ENCODE measurements around the gene KBTBD13. TPM values are rescaled to one million over a fixed set of nuclear protein-coding genes. Genes with fewer than 3 reads are reported as not detected.

KBTBD13 gene
- polyA plus RNA-seq, 1 donor (not counting 4 experiments of a cell fraction or from before 2014, with no cell fraction given) = not detected

GRCh38 chr15:65089206-65089824, 12.8 kb downstream of the KBTBD13 start:
- Histone ChIP-seq H3K27ac (ENCODE audit: control insufficient read depth, insufficient read depth, low read length) (no peak overlapping the region), H4K20me1 (ENCODE audit: control insufficient read depth, extremely low read depth, insufficient read depth, low read length) (no peaks in the 10 kb centered on the region), H3K4me1 (ENCODE audit: control insufficient read depth, extremely low read depth, insufficient read depth, low read length) (peaks cover 4% of the 10 kb centered on the region), H3K4me3 (ENCODE audit: control insufficient read depth in 2 of 3, extremely low read depth in 1 of 3, insufficient read depth in 2 of 3, low read depth in 1 of 3, low read length in 3 of 3) (no peak overlapping the region), H3K36me3 (ENCODE audit: control insufficient read depth in 2 of 2, extremely low read depth in 1 of 2, insufficient read depth in 2 of 2, low read length in 2 of 2) (no peaks in the 10 kb centered on the region), H3K9me3 (ENCODE audit: control insufficient read depth, low read depth, low read length) (no peaks in the 10 kb centered on the region), H3K79me2 (ENCODE audit: control insufficient read depth, insufficient read depth, low read length) (no peaks in the 10 kb centered on the region), H3K4me2 (ENCODE audit: control insufficient read depth, extremely low read depth, insufficient read depth, low read depth, low read length) (no peak overlapping the region), H3K9me1 (ENCODE audit: control insufficient read depth, extremely low read depth, insufficient read depth, low read length) (no peaks in the 10 kb centered on the region), H2AFZ (ENCODE audit: control insufficient read depth, low read length) (no peak overlapping the region), H3K27me3 (ENCODE audit: control insufficient read depth, extremely low read depth, insufficient read depth, low read length) (peaks cover 4% of the 10 kb centered on the region), H3K9ac (ENCODE audit: control insufficient read depth, extremely low read depth, insufficient read depth, low read length) (no peak overlapping the region)
- DNase-seq (ENCODE audit: low read depth, low spot score) (no peak), FAIRE-seq (no peak)
- dilution Hi-C loops (cut with MboI; ENCODE audit: extremely low pct_ligation_motif_present, low sequenced_read_pairs) = no loop called here
- no peak for TF ChIP-seq EZH2 (IDR thresholded peaks at IDR 0.05; ENCODE audit: low read length)
- TF ChIP-seq CTCF (optimal IDR thresholded peaks at IDR 0.05 in 1 of 3, IDR thresholded peaks at IDR 0.05 in 1 of 3, conservative IDR thresholded peaks at IDR 0.05 in 1 of 3; ENCODE audit: extremely low read depth in 1 of 3, insufficient read depth in 2 of 3, low read length in 3 of 3) = no peak

- Histone ChIP-seq H3K27me3 (ENCODE audit: control insufficient read depth, extremely low read depth, insufficient read depth, low read length) (no peaks in the 10 kb centered on the region), H3K4me3 (ENCODE audit: control insufficient read depth in 2 of 3, extremely low read depth in 1 of 3, insufficient read depth in 2 of 3, low read depth in 1 of 3, low read length in 3 of 3) (no peak overlapping the region), H4K20me1 (ENCODE audit: control insufficient read depth, extremely low read depth, insufficient read depth, low read length) (no peaks in the 10 kb centered on the region), H3K36me3 (ENCODE audit: control insufficient read depth in 2 of 2, extremely low read depth in 1 of 2, insufficient read depth in 2 of 2, low read length in 2 of 2) (peaks cover 0 to under 1% of the 10 kb centered on the region in 2 experiments), H3K79me2 (ENCODE audit: control insufficient read depth, insufficient read depth, low read length) (no peaks in the 10 kb centered on the region), H3K4me1 (ENCODE audit: control insufficient read depth, extremely low read depth, insufficient read depth, low read length) (no peaks in the 10 kb centered on the region), H3K4me2 (ENCODE audit: control insufficient read depth, extremely low read depth, insufficient read depth, low read depth, low read length) (no peak overlapping the region), H3K9me3 (ENCODE audit: control insufficient read depth, low read depth, low read length) (no peaks in the 10 kb centered on the region), H3K9me1 (ENCODE audit: control insufficient read depth, extremely low read depth, insufficient read depth, low read length) (no peaks in the 10 kb centered on the region), H3K27ac (ENCODE audit: control insufficient read depth, insufficient read depth, low read length) (no peak overlapping the region), H2AFZ (ENCODE audit: control insufficient read depth, low read length) (no peak overlapping the region), H3K9ac (ENCODE audit: control insufficient read depth, extremely low read depth, insufficient read depth, low read length) (no peak overlapping the region)
- no peak for TF ChIP-seq EZH2 (IDR thresholded peaks at IDR 0.05; ENCODE audit: low read length)
- TF ChIP-seq CTCF (optimal IDR thresholded peaks at IDR 0.05 in 1 of 3, IDR thresholded peaks at IDR 0.05 in 1 of 3, conservative IDR thresholded peaks at IDR 0.05 in 1 of 3; ENCODE audit: extremely low read depth in 1 of 3, insufficient read depth in 2 of 3, low read length in 3 of 3) = no peak
- no peak for FAIRE-seq
- dilution Hi-C loops (cut with MboI; ENCODE audit: extremely low pct_ligation_motif_present, low sequenced_read_pairs) = no loop called here
- DNase-seq (ENCODE audit: low read depth, low spot score) = no peak
Measured at GRCh38 chr15:65091946-65092770, 15.6 kb downstream of the KBTBD13 start.

Data from keratinocyte (primary cell).